HEK293 (cell line): Measurements from ENCODE around the gene ZCCHC14.

Experiments
- TCF7L2 ChIP-seq: IDR thresholded peaks from 2 replicates; pipeline ENCODE4 v1.6.1; 2011; ENCODE audit warnings: low read depth, mild to moderate bottlenecking, inconsistent platforms, low read length, moderate library complexity, borderline replicate concordance
- ZFHX2 ChIP-seq: fragments of 450-650 bp; formaldehyde crosslinking; conservative IDR thresholded peaks from 2 replicates; pipeline ENCODE4 v1.5.1; 2016; ENCODE audit warnings: missing biosample characterization, missing genetic modification characterization
- ZNF292 ChIP-seq: fragments of 450-650 bp; formaldehyde crosslinking; IDR thresholded peaks from 2 replicates; pipeline ENCODE4 v1.5.1; 2016; ENCODE audit warnings: low read depth, missing biosample characterization, missing genetic modification characterization, borderline replicate concordance
- ZNF549 ChIP-seq: fragments of 450-650 bp; IDR thresholded peaks from 2 replicates; pipeline ENCODE4 v1.5.1; 2018; ENCODE audit warnings: missing biosample characterization, missing genetic modification characterization, mild to moderate bottlenecking, inconsistent platforms, moderate library complexity
- ZNF626 ChIP-seq: fragments of 450-650 bp; sonication (Bioruptor Pico); formaldehyde crosslinking; IDR thresholded peaks from 2 replicates; pipeline ENCODE4 v1.5.1; 2018; ENCODE audit warnings: missing biosample characterization, missing genetic modification characterization, inconsistent platforms
- ZNF768 ChIP-seq: fragments of 450-650 bp; formaldehyde crosslinking; IDR thresholded peaks from 2 replicates; pipeline ENCODE4 v1.5.1; 2018; ENCODE audit warnings: missing biosample characterization, mild to moderate bottlenecking, missing genetic modification characterization
- ZNF785 ChIP-seq: fragments of 450-650 bp; formaldehyde crosslinking; IDR thresholded peaks from 2 replicates; pipeline ENCODE4 v1.5.1; 2016; ENCODE audit warnings: missing biosample characterization, missing genetic modification characterization
- ZNF791 ChIP-seq: fragments of 450-650 bp; formaldehyde crosslinking; IDR thresholded peaks from 2 replicates; pipeline ENCODE4 v1.5.1; 2016; ENCODE audit warnings: missing biosample characterization, missing genetic modification characterization
- TF ChIP-seq, protein P1 (sequence below): fragments of 450-650 bp; formaldehyde crosslinking; IDR thresholded peaks from 2 replicates; pipeline ENCODE4 v1.5.1; 2016; ENCODE audit warnings: missing biosample characterization, missing genetic modification characterization

DNA sequence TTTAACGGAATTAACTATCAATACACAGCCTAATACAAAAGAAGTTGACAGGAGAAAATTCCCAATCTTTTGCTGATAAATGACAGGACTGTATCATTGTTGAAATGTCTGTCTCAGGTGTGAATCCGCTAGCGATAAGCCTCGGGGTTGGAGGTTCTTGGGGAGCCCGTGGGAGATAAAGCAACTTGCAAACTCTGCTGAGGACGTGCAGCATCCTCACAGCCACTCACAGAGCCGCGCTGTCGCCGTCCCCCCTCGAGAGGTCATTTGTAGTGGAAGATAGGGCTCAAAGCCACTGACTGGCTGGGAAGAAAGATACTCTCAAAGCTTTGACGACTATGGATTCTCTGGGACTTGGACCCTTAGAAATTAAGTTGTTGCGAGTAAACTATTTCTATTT is 83.7 kb downstream of the ZCCHC14 start:
- no peak for TF ChIP-seq ZNF626 (tag by site-specific recombination)
- TF ChIP-seq ZFHX2 (tag by site-specific recombination): no peak
- TF ChIP-seq, protein P1, sequence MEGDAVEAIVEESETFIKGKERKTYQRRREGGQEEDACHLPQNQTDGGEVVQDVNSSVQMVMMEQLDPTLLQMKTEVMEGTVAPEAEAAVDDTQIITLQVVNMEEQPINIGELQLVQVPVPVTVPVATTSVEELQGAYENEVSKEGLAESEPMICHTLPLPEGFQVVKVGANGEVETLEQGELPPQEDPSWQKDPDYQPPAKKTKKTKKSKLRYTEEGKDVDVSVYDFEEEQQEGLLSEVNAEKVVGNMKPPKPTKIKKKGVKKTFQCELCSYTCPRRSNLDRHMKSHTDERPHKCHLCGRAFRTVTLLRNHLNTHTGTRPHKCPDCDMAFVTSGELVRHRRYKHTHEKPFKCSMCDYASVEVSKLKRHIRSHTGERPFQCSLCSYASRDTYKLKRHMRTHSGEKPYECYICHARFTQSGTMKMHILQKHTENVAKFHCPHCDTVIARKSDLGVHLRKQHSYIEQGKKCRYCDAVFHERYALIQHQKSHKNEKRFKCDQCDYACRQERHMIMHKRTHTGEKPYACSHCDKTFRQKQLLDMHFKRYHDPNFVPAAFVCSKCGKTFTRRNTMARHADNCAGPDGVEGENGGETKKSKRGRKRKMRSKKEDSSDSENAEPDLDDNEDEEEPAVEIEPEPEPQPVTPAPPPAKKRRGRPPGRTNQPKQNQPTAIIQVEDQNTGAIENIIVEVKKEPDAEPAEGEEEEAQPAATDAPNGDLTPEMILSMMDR (tag by site-specific recombination): no peak
- no peak for TF ChIP-seq TCF7L2
- no peak for TF ChIP-seq ZNF292 (tag by site-specific recombination)
- no peak for TF ChIP-seq ZNF785 (tag by site-specific recombination)
- TF ChIP-seq ZNF549 (tag by site-specific recombination): no peak
- TF ChIP-seq ZNF768 (tag by site-specific recombination): no peak
- TF ChIP-seq ZNF791 (tag by site-specific recombination): no peak
